Glomerular visceral epithelial cell (primary cell): ENCODE measurements around the gene GRIPAP1.
"Not testable (repeated sequence)": the region's sequence is repeated elsewhere in the genome, so short reads cannot be mapped to it uniquely, and the experiment has no call there.

ENCODE experiments used
- DNase-seq: peaks from one replicate; pipeline ENCODE4 v3.0.0-alpha.2; 2016; ENCODE audit errors: extremely low spot score

The GRIPAP1 gene

GRCh38 chrX:48996969-48997368, 5.1 kb downstream of the GRIPAP1 start:
- no peak for DNase-seq

GRCh38 chrX:48992341-48992740, 9.7 kb downstream of the GRIPAP1 start:
- no peak for DNase-seq

- DNase-seq = no peak
Measured at GRCh38 chrX:48989483-48989882, 12.6 kb downstream of the GRIPAP1 start.

DNA sequence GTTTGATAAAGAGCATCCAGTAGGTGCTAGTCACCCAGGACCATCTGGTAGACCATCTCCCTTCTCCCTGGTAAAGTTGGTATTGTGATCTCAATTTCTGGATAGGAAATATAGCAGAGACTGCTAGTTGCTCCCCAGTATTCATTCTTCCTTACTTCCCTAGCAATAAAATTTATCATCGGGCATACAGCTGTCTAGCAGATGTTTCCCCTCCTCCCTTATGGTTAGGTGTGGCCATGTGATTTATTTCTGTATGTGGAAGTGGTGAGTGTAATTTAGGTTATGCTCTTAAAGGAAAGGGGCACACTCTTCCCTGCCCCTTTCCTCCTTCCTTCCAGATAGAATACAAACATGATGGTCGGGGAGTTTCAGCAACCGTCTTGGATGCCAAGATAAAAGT, 18.2 kb downstream of the GRIPAP1 start:
- DNase-seq = no peak

- no peak for DNase-seq
Measured at GRCh38 chrX:48983081-48983480, 19.0 kb downstream of the GRIPAP1 start.

GRCh38 chrX:48981178-48981577, 20.9 kb downstream of the GRIPAP1 start:
- DNase-seq = no peak

- not testable (repeated sequence) for DNase-seq
Measured at GRCh38 chrX:48980341-48980740, 21.7 kb downstream of the GRIPAP1 start.

- no peak for DNase-seq
Measured at GRCh38 chrX:48978226-48978625, 23.8 kb downstream of the GRIPAP1 start.

DNA sequence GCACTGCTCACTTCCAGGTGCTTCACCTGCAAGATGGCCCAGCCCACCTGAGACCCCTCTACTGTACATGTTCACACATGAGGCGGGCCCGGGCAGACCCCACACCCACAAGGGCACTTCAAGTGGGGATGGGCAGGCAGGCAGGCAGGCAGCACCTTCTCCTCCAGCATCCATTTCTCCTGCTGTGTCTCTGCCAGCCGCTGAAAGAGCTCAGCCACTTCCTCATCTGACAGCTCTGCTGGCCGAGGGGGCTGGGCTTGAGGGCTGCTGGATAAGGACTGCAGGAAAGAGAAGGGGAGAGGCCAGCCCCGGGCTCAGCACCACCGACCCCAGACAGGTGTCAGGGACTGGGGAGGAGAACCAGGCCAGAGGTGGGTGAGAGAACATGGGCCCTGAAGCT, 26.0 kb downstream of the GRIPAP1 start:
- no peak for DNase-seq

- no peak for DNase-seq
Measured at GRCh38 chrX:48975541-48975940, 26.5 kb downstream of the GRIPAP1 start.

GRCh38 chrX:48975041-48975440, 27.0 kb downstream of the GRIPAP1 start:
- DNase-seq = no peak

- no peak for DNase-seq
Measured at GRCh38 chrX:48974574-48974973, 27.5 kb downstream of the GRIPAP1 start.

- DNase-seq = no peak
Measured at GRCh38 chrX:48974033-48974432, 28.0 kb downstream of the GRIPAP1 start.

DNA sequence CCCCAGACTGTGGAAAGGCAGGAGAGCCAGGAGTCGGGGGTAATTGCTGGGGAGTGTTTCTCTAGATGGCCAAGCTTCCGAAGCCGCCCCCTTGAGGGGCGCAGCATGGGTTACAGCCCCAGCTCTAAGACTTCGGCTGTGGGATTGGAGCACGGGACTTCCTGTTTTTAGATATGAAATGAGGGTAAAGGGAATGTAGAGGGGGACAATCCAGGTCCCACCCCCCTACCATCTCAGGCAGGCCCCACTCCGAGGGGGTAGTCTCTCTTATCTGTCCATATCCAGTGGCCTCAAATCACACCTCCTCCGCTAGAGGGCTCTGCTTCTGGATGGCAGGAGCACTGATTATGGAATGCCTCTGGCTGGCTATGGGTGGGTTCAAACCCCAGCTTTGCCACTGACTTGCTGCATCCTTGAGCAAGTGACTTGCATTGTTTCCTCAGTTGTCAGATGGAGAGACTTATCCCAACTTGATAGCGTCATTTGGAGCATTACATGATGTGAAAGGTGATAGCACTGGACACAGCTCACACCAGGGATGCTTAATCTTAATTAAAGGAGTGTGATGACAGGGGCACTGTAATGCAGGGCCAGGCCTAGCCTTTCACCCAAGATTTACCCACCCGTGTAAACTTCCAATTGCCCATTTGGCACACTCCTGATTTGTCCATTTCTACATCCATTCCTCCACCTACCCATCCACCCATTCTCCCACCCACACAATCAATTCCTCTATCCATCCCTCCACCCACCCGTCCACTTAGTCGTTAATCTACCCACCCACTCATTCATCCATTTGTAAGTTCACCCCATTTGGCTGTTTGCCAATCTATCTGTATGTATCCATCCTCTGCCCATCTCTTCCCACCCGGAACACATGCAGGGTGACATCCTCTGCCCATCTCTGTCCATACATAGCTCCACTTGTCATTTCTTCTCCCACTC, 29.6 kb downstream of the GRIPAP1 start:
- peak; percentile 51 for DNase-seq

GRCh38 chrX:48971249-48972219, 30.5 kb downstream of the GRIPAP1 start, which contains the start of gene KCND1:
Gene KCND1, minus strand, starts transcription at chrX:48971844. Its CDS starts 1,573 bp downstream, at chrX:48970271.
- peak; percentile 62 for DNase-seq

GRCh38 chrX:48969471-48969870, 32.6 kb downstream of the GRIPAP1 start:
- no peak for DNase-seq

DNA sequence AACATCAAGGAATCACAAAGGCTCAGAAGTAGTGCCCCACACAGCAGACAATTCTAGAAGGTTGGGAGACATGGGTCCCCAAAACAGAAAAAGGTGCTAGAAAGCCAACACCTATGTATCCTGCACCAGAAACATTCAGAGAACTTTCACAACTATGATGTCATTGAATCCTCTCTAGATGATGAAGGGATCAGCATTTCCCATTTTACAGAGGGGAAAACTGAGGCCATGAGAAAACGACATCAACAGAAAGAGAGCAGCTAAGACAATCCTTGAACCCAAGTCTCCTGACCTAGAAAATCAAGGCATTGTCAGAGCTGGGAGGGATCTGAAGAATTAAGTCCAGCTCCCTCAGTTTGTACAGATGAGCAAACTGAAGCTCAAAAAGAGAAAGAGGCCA, 33.7 kb downstream of the GRIPAP1 start:
- DNase-seq = no peak

GRCh38 chrX:48966796-48967579, 35.1 kb downstream of the GRIPAP1 start:
- DNase-seq = peak; percentile 62

GRCh38 chrX:48965959-48966358, 36.1 kb downstream of the GRIPAP1 start:
- DNase-seq = no peak

DNA sequence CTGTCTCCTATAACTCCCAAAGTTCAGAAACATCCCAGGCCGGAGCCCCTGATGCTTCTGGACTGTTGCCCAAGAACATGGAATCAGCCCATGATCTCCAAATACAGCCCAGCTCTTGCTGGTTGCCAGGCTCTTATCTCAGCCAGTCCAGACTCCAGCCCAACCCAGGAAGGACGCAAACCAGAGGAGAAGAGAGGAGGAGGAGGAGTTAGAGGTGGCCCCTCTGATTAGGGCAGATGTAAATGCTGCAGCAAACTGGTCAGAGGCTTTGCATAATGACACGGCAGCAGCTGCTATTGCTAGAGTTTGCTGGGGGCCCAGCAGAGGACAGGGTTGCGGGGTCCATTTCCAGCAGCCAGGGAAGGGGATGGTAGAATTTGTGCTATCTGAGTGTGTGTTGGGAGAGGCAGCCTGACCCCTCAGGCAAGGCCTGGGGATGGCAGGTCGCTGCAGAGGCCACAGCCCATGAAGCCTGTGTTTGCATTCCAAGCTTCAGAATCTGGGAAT, 40.4 kb downstream of the GRIPAP1 start:
- DNase-seq = no peak

DNA sequence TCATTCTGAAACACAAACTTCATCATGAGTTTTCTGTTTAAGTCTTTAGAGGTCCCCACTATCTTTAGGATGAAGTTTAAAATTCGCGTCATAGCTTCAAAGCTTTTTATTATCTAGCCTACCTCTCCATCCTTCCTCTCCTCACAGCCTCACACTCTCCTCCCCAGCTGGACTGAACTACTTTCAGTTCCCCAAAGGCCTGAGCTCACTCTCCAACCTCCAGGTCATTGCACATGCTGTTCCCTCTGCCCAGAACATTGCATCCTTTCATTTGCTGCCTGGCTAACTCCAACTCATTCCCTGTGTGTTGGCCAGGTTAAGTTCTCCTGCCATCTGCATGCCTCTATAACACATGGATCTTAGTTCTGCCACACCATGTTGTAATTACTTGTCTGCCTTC, 41.8 kb downstream of the GRIPAP1 start:
- no peak for DNase-seq
